ENCODE measurements around the gene CYTIP.

DNA sequence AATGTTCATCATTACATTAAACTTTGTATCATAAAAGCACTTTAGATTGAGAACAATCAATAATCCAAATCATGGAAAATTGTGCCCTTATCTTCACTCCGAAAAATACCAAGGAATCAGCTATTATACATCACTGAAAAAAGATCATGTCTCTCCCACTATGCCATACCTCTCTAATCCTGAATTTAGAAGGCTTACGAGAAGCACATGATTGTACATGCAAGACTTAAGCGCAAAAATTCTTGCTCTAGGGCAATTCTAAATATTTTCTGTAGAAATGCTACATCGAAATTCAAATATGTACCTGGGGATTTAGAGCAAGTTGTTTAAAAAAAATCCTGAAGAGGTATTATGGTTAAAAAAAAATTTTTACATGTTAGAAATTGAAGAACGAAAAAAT is 1.3 kb downstream of the CYTIP start:
- TF ChIP-seq, protein P1, sequence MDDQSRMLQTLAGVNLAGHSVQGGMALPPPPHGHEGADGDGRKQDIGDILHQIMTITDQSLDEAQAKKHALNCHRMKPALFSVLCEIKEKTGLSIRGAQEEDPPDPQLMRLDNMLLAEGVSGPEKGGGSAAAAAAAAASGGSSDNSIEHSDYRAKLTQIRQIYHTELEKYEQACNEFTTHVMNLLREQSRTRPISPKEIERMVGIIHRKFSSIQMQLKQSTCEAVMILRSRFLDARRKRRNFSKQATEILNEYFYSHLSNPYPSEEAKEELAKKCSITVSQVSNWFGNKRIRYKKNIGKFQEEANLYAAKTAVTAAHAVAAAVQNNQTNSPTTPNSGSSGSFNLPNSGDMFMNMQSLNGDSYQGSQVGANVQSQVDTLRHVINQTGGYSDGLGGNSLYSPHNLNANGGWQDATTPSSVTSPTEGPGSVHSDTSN (IDR thresholded peaks at IDR 0.05): no peak
- TF ChIP-seq, protein P2, sequence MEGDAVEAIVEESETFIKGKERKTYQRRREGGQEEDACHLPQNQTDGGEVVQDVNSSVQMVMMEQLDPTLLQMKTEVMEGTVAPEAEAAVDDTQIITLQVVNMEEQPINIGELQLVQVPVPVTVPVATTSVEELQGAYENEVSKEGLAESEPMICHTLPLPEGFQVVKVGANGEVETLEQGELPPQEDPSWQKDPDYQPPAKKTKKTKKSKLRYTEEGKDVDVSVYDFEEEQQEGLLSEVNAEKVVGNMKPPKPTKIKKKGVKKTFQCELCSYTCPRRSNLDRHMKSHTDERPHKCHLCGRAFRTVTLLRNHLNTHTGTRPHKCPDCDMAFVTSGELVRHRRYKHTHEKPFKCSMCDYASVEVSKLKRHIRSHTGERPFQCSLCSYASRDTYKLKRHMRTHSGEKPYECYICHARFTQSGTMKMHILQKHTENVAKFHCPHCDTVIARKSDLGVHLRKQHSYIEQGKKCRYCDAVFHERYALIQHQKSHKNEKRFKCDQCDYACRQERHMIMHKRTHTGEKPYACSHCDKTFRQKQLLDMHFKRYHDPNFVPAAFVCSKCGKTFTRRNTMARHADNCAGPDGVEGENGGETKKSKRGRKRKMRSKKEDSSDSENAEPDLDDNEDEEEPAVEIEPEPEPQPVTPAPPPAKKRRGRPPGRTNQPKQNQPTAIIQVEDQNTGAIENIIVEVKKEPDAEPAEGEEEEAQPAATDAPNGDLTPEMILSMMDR (IDR thresholded peaks at IDR 0.05): no peak
- TF ChIP-seq EP300 (IDR thresholded peaks at IDR 0.05) (no peak), KDM1A (IDR thresholded peaks at IDR 0.05; ENCODE audit: low read depth) (no peak), RCOR1 (IDR thresholded peaks at IDR 0.05; ENCODE audit: low read depth, low read length) (no peak), BHLHE40 (IDR thresholded peaks at IDR 0.05; ENCODE audit: low read depth, low read length) (no peak), POLR2A (IDR thresholded peaks at IDR 0.05; ENCODE audit: low read length) (no peak), TP53 (CRISPR knock-in tag; IDR thresholded peaks at IDR 0.05) (no peak)
- TF ChIP-seq, protein P3, sequence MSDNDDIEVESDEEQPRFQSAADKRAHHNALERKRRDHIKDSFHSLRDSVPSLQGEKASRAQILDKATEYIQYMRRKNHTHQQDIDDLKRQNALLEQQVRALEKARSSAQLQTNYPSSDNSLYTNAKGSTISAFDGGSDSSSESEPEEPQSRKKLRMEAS (IDR thresholded peaks at IDR 0.05): no peak

Measured in A549 (cell line).